Lung (tissue), 12 donors: ENCODE data around the gene PLA2G2C. TPM values are rescaled to one million over a fixed set of nuclear protein-coding genes. Genes with fewer than 3 reads are reported as not detected.

ENCODE experiments used
- ATAC-seq: fragments of 200-7000 bp; cut with Tn5 transposase; one replicate; pipeline ENCODE4 v1.9.1; 2020; ENCODE audit warnings: moderate number of reproducible peaks; ENCODE audit not compliant: insufficient read depth, low FRiP score
- DNase-seq, 3 donors: peaks; one replicate each; pipeline ENCODE4 v3.0.0-alpha.2; 2013 to 2017
- H3K27ac ChIP-seq, 2 donors: one replicate each; pipeline ENCODE4 v1.5.1; 2013; ENCODE audit warnings: mild to moderate bottlenecking in 2 of 2, moderate library complexity in 2 of 2, control low read depth in 1 of 2, inconsistent platforms in 1 of 2, low read depth in 1 of 2, low read length in 1 of 2
- H3K27me3 ChIP-seq, 3 donors: one replicate each; pipeline ENCODE4 v1.5.1; 2013; ENCODE audit warnings: low read length in 2 of 3; ENCODE audit not compliant: control insufficient read depth in 3 of 3, insufficient read depth in 3 of 3
- H3K36me3 ChIP-seq, 4 donors: one replicate each; pipeline ENCODE4 v1.5.1; 2013; ENCODE audit warnings: low read length in 4 of 4, mild to moderate bottlenecking in 1 of 4, moderate library complexity in 1 of 4; ENCODE audit not compliant: control insufficient read depth in 4 of 4, insufficient read depth in 4 of 4
- H3K4me1 ChIP-seq, 5 donors: one replicate each; pipeline ENCODE4 v1.5.1; 2013; ENCODE audit warnings: low read length in 5 of 5, mild to moderate bottlenecking in 2 of 5, moderate library complexity in 1 of 5; ENCODE audit not compliant: control insufficient read depth in 5 of 5, insufficient read depth in 5 of 5
- H3K4me3 ChIP-seq: one replicate; pipeline ENCODE4 v1.5.1; 2013; ENCODE audit warnings: mild to moderate bottlenecking, control low read depth, moderate library complexity
- H3K9ac ChIP-seq, 2 donors: one replicate each; pipeline ENCODE4 v1.5.1; 2013; ENCODE audit warnings: low read length in 2 of 2, control low read depth in 1 of 2; ENCODE audit not compliant: insufficient read depth in 1 of 2
- H3K9me3 ChIP-seq, 4 donors: one replicate each; pipeline ENCODE4 v1.5.1; 2013; ENCODE audit warnings: low read length in 3 of 4, mild to moderate bottlenecking in 1 of 4, moderate library complexity in 1 of 4; ENCODE audit not compliant: control insufficient read depth in 4 of 4, insufficient read depth in 3 of 4
- WGBS, 2 donors: extraction: QIAGEN DNeasy Blood & Tissue Kit; methylation state at CpG; one replicate each; pipeline ENCODE4 v1.1.7; 2013; 5-methylcytosine and 5-hydroxymethylcytosine counted together
- polyA plus RNA-seq, 2 donors: library from polyadenylated mRNA; stranded (reverse); fragments of 200-250 nt; gene quantifications; one replicate each; pipeline ENCODE4 v1.2.1, GENCODE V29; 2013
- total RNA-seq, 2 donors: library from RNA; depleted of rRNA in 1 of 2; stranded (reverse); fragments of >200 nt in 1 of 2; gene quantifications; one replicate each; pipeline ENCODE4 v1.2.1, GENCODE V29; 2014 to 2021
- TF ChIP-seq, protein P1 (sequence below): IDR thresholded peaks from 2 replicates; pipeline ENCODE4 v1.5.1; 2012; ENCODE audit warnings: mild to moderate bottlenecking; ENCODE audit errors: control extremely low read depth, extremely low read depth
- donor health status: control.
- donor health status: control.
- donor health status: Bipolar disorder and iron deficiency.
- donor health status: healthy.
- donor health status: DM: yes; HTN: yes; CAD: no.

PLA2G2C gene
- total and polyA plus RNA-seq, 4 donors: 0.09 TPM; not detected in 3

- H3K27ac ChIP-seq: no peak overlapping the region
- DNase-seq (no peak), ATAC-seq (no peak)
- no peak overlapping the region for H3K9ac ChIP-seq
- H3K27me3 ChIP-seq: peaks cover 0 to 5% (median 0%) of the 10 kb centered on the region in 3 donors
- H3K4me3 ChIP-seq: no peak overlapping the region
- no peaks in the 10 kb centered on the region for H3K36me3 ChIP-seq
- H3K4me1 ChIP-seq: peaks cover 0 to 10% (median 0%) of the 10 kb centered on the region in 5 donors
- WGBS, 2 donors: 84 to 91% methylated on average over 2 of the region's 2 CpGs
- TF ChIP-seq, protein P1, sequence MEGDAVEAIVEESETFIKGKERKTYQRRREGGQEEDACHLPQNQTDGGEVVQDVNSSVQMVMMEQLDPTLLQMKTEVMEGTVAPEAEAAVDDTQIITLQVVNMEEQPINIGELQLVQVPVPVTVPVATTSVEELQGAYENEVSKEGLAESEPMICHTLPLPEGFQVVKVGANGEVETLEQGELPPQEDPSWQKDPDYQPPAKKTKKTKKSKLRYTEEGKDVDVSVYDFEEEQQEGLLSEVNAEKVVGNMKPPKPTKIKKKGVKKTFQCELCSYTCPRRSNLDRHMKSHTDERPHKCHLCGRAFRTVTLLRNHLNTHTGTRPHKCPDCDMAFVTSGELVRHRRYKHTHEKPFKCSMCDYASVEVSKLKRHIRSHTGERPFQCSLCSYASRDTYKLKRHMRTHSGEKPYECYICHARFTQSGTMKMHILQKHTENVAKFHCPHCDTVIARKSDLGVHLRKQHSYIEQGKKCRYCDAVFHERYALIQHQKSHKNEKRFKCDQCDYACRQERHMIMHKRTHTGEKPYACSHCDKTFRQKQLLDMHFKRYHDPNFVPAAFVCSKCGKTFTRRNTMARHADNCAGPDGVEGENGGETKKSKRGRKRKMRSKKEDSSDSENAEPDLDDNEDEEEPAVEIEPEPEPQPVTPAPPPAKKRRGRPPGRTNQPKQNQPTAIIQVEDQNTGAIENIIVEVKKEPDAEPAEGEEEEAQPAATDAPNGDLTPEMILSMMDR: no peak
- no peaks in the 10 kb centered on the region for H3K9me3 ChIP-seq
These were observed 7.9 kb upstream of the PLA2G2C start for GRCh38 chr1:20194224-20194623.

GRCh38 chr1:20192871-20193411 lies 6.6 kb upstream of the PLA2G2C start:
- WGBS, 2 donors: 86 to 95% methylated on average over 1 of the region's 1 CpG
- ATAC-seq: no peak
- Histone ChIP-seq H3K9ac (no peak overlapping the region), H3K36me3 (no peaks in the 10 kb centered on the region), H3K9me3 (no peaks in the 10 kb centered on the region), H3K4me3 (no peak overlapping the region), H3K27me3 (no peaks in the 10 kb centered on the region), H3K27ac (no peak overlapping the region), H3K4me1 (peaks cover 0 to 10% (median 5%) of the 10 kb centered on the region in 5 donors)
- TF ChIP-seq, protein P1: no peak
- no peak for DNase-seq

- no peak for ATAC-seq
- Histone ChIP-seq H3K9ac (no peak overlapping the region), H3K4me1 (peaks cover 0 to 10% (median 5%) of the 10 kb centered on the region in 5 donors), H3K9me3 (no peaks in the 10 kb centered on the region), H3K36me3 (no peaks in the 10 kb centered on the region), H3K4me3 (no peak overlapping the region), H3K27me3 (no peaks in the 10 kb centered on the region), H3K27ac (no peak overlapping the region)
- 84 to 90% methylated on average over 5 of the region's 5 CpGs for WGBS, 2 donors
- peak in 1 of 3 donors; percentile 52 for DNase-seq
- TF ChIP-seq, protein P1: no peak
These were observed 6.0 kb upstream of the PLA2G2C start for GRCh38 chr1:20192364-20192763.
